Choroid plexus epithelial cell (primary cell): ENCODE measurements around the gene BTNL9.
"Not testable (repeated sequence)": the region's sequence is repeated elsewhere in the genome, so short reads cannot be mapped to it uniquely, and the experiment has no call there.

Source experiments
- DNase-seq: peaks from one replicate; pipeline ENCODE4 v3.0.0-alpha.2; 2010; ENCODE audit warnings: low read depth
- H3K4me3 ChIP-seq: 2 replicates; pipeline ENCODE4 v1.5.1; 2011; ENCODE audit warnings: low read depth, mild to moderate bottlenecking, control low read depth, low read length, moderate library complexity
- TF ChIP-seq, protein P1 (sequence below): conservative IDR thresholded peaks from 2 replicates; pipeline ENCODE4 v1.5.1; 2011; ENCODE audit warnings: low read depth, mild to moderate bottlenecking, control low read depth, inconsistent platforms, low read length, moderate library complexity

BTNL9 gene

DNA sequence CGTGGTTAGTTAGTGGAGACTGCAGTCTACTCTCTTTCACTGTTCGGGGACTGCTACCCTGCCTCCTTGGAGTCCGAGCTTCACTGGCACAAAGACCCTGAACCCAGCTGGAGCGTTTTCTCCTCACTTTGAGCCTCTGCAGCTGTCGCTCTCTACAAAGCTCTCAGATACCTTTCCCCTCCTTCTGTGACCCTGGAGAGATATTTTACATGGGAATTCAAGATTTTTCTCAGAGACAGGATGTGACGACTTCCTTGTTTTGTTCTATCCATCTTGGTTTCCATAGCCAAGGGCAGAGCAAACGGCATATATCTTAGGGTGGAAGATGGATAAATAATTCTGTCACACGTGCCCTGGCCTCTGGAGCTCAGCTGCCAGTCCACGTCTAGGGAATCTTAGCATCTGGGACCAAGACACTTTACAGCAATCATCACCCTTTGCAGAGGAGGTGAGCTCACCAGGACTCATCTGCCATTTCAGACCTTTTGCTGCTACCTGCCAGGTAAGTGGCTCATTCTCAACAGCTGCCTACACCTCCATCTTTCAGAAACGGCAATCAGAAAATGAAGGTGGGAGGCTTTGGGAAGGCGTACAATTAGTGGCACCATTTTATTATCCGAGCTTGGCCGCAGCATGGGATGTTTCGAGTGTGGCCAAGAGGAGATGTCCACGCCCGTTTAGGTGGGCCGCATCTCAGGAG lies at the start of gene BTNL9:
TSS of gene BTNL9 (plus strand) at position 336 of the 700 bp plus-strand sequence. CDS start 5,224 bp downstream, outside the sequence.
- TF ChIP-seq, protein P1, sequence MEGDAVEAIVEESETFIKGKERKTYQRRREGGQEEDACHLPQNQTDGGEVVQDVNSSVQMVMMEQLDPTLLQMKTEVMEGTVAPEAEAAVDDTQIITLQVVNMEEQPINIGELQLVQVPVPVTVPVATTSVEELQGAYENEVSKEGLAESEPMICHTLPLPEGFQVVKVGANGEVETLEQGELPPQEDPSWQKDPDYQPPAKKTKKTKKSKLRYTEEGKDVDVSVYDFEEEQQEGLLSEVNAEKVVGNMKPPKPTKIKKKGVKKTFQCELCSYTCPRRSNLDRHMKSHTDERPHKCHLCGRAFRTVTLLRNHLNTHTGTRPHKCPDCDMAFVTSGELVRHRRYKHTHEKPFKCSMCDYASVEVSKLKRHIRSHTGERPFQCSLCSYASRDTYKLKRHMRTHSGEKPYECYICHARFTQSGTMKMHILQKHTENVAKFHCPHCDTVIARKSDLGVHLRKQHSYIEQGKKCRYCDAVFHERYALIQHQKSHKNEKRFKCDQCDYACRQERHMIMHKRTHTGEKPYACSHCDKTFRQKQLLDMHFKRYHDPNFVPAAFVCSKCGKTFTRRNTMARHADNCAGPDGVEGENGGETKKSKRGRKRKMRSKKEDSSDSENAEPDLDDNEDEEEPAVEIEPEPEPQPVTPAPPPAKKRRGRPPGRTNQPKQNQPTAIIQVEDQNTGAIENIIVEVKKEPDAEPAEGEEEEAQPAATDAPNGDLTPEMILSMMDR: no peak
- no peak for DNase-seq

DNA sequence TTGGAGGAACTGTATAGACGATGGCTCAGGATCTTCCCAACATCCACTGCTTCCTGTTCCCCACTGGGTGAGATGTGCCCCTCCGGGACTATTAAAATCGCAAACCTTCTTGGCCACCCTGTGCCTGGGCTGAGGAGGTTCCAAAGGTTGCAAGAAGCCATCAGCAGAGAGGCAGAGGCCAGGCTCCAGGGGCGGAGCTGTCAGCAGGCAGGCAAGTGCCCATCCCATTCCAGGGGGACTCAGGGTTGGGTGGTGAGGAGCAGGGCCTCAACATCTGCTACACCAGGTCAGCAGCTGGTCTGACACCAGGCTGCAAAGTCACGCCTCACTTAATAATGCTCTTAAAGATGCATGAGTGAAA lies 49.2 kb upstream of the BTNL9 start:
- TF ChIP-seq, protein P1: no peak
- H3K4me3 ChIP-seq: no peak overlapping the region
- no peak for DNase-seq

More for the DNA sequence above, at the start of gene BTNL9:
- no peak within 1 kb of the TSS for H3K4me3 ChIP-seq

DNA sequence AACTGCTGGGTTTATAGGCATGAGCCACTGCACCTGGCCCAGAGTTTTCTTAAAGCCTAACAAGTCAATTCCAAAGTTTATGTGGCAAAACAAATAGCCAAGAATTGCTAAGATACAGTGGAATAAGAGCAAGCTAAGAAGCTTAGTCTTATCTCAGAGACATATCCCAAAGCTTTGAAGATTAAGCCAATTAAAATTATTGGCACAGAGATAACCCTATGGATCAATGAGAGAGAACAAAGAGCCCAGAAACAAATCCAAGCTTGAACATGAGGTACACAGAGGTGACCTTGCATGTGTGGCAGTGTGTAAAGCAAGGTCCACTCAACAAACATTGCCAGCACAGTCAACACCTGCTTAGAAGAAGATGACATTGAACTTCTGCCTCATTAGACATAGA lies 38.1 kb upstream of the BTNL9 start:
- TF ChIP-seq, protein P1: no peak
- H3K4me3 ChIP-seq: no peak overlapping the region
- no peak for DNase-seq

DNA sequence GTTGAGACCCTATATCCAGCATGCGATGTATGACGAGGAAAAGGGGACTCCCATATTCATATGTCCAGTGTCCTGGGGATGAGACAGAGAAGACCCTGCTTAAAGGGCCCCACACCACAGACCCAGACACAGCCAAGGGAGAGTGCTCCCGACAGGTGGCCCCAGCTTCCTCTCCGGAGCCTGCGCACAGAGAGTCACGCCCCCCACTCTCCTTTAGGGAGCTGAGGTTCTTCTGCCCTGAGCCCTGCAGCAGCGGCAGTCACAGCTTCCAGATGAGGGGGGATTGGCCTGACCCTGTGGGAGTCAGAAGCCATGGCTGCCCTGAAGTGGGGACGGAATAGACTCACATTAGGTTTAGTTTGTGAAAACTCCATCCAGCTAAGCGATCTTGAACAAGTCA lies 34.3 kb upstream of the BTNL9 start:
- H3K4me3 ChIP-seq: no peak overlapping the region
- DNase-seq: no peak
- TF ChIP-seq, protein P1: no peak

DNA sequence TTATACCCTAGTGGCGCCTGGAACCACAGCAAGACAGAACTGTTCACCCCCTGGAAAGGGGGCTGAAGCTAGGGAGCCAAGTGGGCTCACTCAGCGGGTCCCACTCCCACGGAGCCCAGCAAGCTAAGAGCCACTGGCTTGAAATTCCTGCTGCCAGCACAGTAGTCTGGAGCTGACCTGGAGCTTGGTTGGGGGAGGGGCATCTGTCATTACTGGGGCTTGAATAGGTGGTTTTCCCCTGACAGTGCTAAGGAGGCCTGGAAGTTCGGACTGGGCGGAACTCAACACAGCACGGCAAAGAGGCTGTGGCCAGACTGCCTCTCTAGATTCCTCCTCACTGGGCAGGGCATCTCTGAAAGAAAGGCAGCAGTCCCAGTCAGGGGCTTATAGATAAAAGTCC lies 31.9 kb upstream of the BTNL9 start:
- TF ChIP-seq, protein P1: no peak
- no peak overlapping the region for H3K4me3 ChIP-seq
- no peak for DNase-seq

DNA sequence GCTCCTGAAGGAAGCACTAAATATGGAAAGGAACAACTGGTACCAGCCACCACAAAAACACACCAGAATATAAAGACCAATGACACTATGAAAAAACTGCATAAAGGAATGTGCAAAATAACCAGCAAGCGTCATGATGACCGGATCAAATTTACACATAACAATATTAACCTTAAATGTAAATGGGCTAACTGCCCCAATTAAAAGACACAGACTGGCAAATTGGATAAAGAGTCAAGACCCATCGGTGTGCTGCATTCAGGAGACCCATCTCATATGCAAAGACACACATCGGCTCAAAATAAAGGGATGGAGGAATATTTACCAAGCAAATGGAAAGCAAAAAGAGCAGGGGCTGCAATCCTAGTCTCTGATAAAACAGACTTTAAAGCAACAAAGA lies 30.0 kb upstream of the BTNL9 start:
- not testable (repeated sequence) for DNase-seq, H3K4me3 ChIP-seq

DNA sequence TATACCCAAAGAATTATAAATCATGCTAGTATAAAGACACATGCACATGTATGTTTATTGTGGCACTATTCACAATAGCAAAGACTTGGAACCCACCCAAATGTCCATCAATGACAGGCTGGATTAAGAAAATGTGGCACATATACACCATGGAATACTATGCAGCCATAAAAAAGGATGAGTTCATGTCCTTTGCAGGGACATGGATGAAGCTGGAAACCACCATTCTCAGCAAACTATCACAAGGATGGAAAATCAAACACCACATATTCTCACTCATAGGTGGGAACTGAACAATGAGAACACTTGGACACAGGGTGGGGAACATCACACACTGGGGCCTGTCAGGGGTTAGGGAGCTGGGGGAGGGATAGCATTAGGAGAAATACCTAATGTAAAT lies 25.4 kb upstream of the BTNL9 start:
- not testable (repeated sequence) for H3K4me3 ChIP-seq, DNase-seq

DNA sequence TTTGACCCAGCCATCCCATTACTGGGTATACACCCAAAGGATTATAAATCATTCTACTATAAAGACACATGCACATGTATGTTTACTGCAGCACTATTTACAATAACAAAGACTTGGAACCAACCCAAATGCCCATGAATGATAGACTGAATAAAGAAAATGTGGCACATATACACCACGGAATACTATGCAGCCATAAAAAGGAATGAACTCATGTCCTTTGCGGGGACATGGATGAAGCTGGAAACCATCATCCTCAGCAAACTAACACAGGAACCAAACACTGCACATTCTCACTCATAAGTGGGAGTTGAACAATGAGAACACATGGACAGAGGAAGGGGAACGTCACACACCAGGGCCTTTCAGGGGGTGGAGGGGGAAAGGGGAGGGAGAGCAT lies 22.6 kb upstream of the BTNL9 start:
- not testable (repeated sequence) for H3K4me3 ChIP-seq, DNase-seq

DNA sequence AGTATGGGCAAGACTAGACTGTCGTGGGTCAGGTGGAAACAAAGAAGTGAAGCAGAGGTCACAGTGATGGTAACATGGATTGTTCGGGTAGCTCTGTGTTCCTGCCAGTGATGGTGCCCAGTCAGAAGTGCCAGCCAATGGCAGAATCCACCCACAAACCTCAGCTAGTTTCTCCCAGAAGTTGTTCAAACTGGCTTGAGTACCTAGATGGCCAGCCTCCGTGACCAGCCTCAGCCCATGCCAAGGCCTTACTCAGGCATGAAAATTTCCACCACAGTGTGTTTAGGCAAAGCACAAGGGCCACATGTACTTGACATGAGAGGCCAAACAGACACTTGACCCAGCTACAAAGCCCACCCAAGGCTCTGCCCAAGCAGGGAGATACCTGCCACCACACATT lies 19.4 kb upstream of the BTNL9 start:
- TF ChIP-seq, protein P1: no peak
- no peak overlapping the region for H3K4me3 ChIP-seq
- no peak for DNase-seq
